Cerebellar nuclear complex (tissue), 1 donor: ENCODE results near the gene CAPN13.

Experiments
- DNase-seq, 2 experiments: peaks; one replicate each; lab custom pipeline; 2025; lab: John Stamatoyannopoulos, UW

The CAPN13 gene

GRCh38 chr2:30683236-30683956, 123.8 kb downstream of the CAPN13 start:
- DNase-seq = no peak

GRCh38 chr2:30681022-30681421, 126.2 kb downstream of the CAPN13 start:
- no peak for DNase-seq

- no peak for DNase-seq
Measured at GRCh38 chr2:30680121-30680520, 127.1 kb downstream of the CAPN13 start.

GRCh38 chr2:30679426-30680088, 127.7 kb downstream of the CAPN13 start:
- no peak for DNase-seq

- DNase-seq = no peak
Measured at GRCh38 chr2:30678410-30679137, 128.7 kb downstream of the CAPN13 start.

GRCh38 chr2:30677861-30678385, 129.3 kb downstream of the CAPN13 start:
- no peak for DNase-seq

GRCh38 chr2:30677231-30677630, 130.0 kb downstream of the CAPN13 start:
- DNase-seq = no peak

GRCh38 chr2:30675758-30676157, 131.5 kb downstream of the CAPN13 start:
- no peak for DNase-seq

- DNase-seq = no peak
Measured at GRCh38 chr2:30673127-30673526, 134.1 kb downstream of the CAPN13 start.
